GM18526 (cell line): Measurements from ENCODE around the gene PKP3.

Experiments used
- POLR2A ChIP-seq: IDR thresholded peaks from 3 replicates; pipeline ENCODE4 v1.6.1; 2011; ENCODE audit not compliant: insufficient read length; ENCODE audit errors: extremely low read depth

The PKP3 gene

GRCh38 chr11:412641-413119 lies 18.7 kb downstream of the PKP3 start:
- no peak for TF ChIP-seq POLR2A

- no peak for TF ChIP-seq POLR2A
Observed at GRCh38 chr11:413120-414081, 19.4 kb downstream of the PKP3 start.

- TF ChIP-seq POLR2A: no peak
Observed at GRCh38 chr11:414318-414857, 20.4 kb downstream of the PKP3 start.

- TF ChIP-seq POLR2A: no peak
Observed at GRCh38 chr11:415640-416041, 21.6 kb downstream of the PKP3 start.

GRCh38 chr11:416051-416756 lies 22.2 kb downstream of the PKP3 start:
- TF ChIP-seq POLR2A: no peak

- no peak for TF ChIP-seq POLR2A
Observed at GRCh38 chr11:416757-417621, 23.0 kb downstream of the PKP3 start.

GRCh38 chr11:417652-418342 lies 23.8 kb downstream of the PKP3 start:
- no peak for TF ChIP-seq POLR2A

GRCh38 chr11:418343-419247 lies 24.6 kb downstream of the PKP3 start:
- TF ChIP-seq POLR2A: no peak

GRCh38 chr11:419248-420005 lies 25.4 kb downstream of the PKP3 start:
- no peak for TF ChIP-seq POLR2A

GRCh38 chr11:420054-420910 lies 26.3 kb downstream of the PKP3 start:
- TF ChIP-seq POLR2A: no peak

- TF ChIP-seq POLR2A: no peak
Observed at GRCh38 chr11:420911-421321, 26.9 kb downstream of the PKP3 start.

GRCh38 chr11:422249-422656 lies 28.2 kb downstream of the PKP3 start:
- TF ChIP-seq POLR2A: no peak
